ENCODE data around the gene PRLHR. TPM values are rescaled to one million over a fixed set of nuclear protein-coding genes. Genes with fewer than 3 reads are reported as not detected.

The PRLHR gene
- total and polyA plus RNA-seq, 9 donors, result 0.06 to 0.57 (median 0.14) TPM; not detected in 5

- Histone ChIP-seq H3K27ac (no peak overlapping the region), H3K36me3 (no peaks in the 10 kb centered on the region), H3K27me3 (no peaks in the 10 kb centered on the region), H3K9me3 (no peaks in the 10 kb centered on the region), H3K4me1 (ENCODE audit: insufficient read depth) (peaks cover 10% of the 10 kb centered on the region), H3K4me3 (no peak overlapping the region)
- intact Hi-C loops (cut with DNase I), result no loop called here
- 80 to 85% (median 85%) methylated on average over 7 of the region's 7 CpGs for WGBS, 3 donors
- DNase-seq, result no peak
- TF ChIP-seq EP300 (IDR thresholded peaks at IDR 0.05) (no peak), CTCF (IDR thresholded peaks at IDR 0.05) (no peak), POLR2A (IDR thresholded peaks at IDR 0.05) (no peak)
Measured at GRCh38 chr10:118633786-118634185, 38.3 kb upstream of the PRLHR start.

GRCh38 chr10:118629211-118629610 is 33.8 kb upstream of the PRLHR start:
- no peak overlapping the region for H3K27ac ChIP-seq
- peaks cover 24% of the 10 kb centered on the region for H3K4me1 ChIP-seq (ENCODE audit: insufficient read depth)
- DNase-seq, result no peak
- H3K27me3 ChIP-seq, result no peaks in the 10 kb centered on the region
- no peak overlapping the region for H3K4me3 ChIP-seq
- TF ChIP-seq EP300 (IDR thresholded peaks at IDR 0.05) (no peak), CTCF (IDR thresholded peaks at IDR 0.05) (no peak), POLR2A (IDR thresholded peaks at IDR 0.05) (no peak)
- 6 to 10% (median 9%) methylated on average over 3 of the region's 3 CpGs for WGBS, 3 donors
- intact Hi-C loops (cut with DNase I), result no loop called here
- no peaks in the 10 kb centered on the region for H3K36me3 ChIP-seq
- H3K9me3 ChIP-seq, result no peaks in the 10 kb centered on the region

GRCh38 chr10:118628397-118628796 is 32.9 kb upstream of the PRLHR start:
- Histone ChIP-seq H3K27ac (no peak overlapping the region), H3K4me3 (no peak overlapping the region), H3K27me3 (no peaks in the 10 kb centered on the region), H3K36me3 (no peaks in the 10 kb centered on the region), H3K4me1 (ENCODE audit: insufficient read depth) (peaks cover 27% of the 10 kb centered on the region), H3K9me3 (no peaks in the 10 kb centered on the region)
- DNase-seq, result no peak
- no peak for TF ChIP-seq EP300 (IDR thresholded peaks at IDR 0.05)
- no peak for TF ChIP-seq CTCF (IDR thresholded peaks at IDR 0.05)
- TF ChIP-seq POLR2A (IDR thresholded peaks at IDR 0.05), result no peak
- intact Hi-C loops (cut with DNase I), result no loop called here

GRCh38 chr10:118626953-118627352 is 31.5 kb upstream of the PRLHR start:
- Histone ChIP-seq H3K27me3 (no peaks in the 10 kb centered on the region), H3K9me3 (no peaks in the 10 kb centered on the region), H3K4me1 (ENCODE audit: insufficient read depth) (peaks cover 27% of the 10 kb centered on the region), H3K4me3 (no peak overlapping the region), H3K27ac (no peak overlapping the region), H3K36me3 (no peaks in the 10 kb centered on the region)
- 80 to 92% (median 89%) methylated on average over 3 of the region's 3 CpGs for WGBS, 3 donors
- intact Hi-C loops (cut with DNase I), result no loop called here
- TF ChIP-seq EP300 (IDR thresholded peaks at IDR 0.05), result no peak
- no peak for TF ChIP-seq POLR2A (IDR thresholded peaks at IDR 0.05)
- no peak for TF ChIP-seq CTCF (IDR thresholded peaks at IDR 0.05)
- DNase-seq, result no peak

- DNase-seq, result peak in 3 of 5 donors; percentile 12 to 58 (median 43)
- Histone ChIP-seq H3K4me3 (no peak overlapping the region), H3K4me1 (ENCODE audit: insufficient read depth) (peaks cover 32% of the 10 kb centered on the region), H3K36me3 (no peaks in the 10 kb centered on the region), H3K9me3 (no peaks in the 10 kb centered on the region), H3K27ac (no peak overlapping the region), H3K27me3 (no peaks in the 10 kb centered on the region)
- intact Hi-C loops (cut with DNase I), result no loop called here
- 12 to 23% (median 22%) methylated on average over 3 of the region's 3 CpGs for WGBS, 3 donors
- TF ChIP-seq CTCF (IDR thresholded peaks at IDR 0.05), result no peak
- no peak for TF ChIP-seq POLR2A (IDR thresholded peaks at IDR 0.05)
- TF ChIP-seq EP300 (IDR thresholded peaks at IDR 0.05), result no peak
Measured at GRCh38 chr10:118625504-118625903, 30.1 kb upstream of the PRLHR start.
